SU-DHL-6 (cell line): ENCODE data around the gene PHF24.

ENCODE experiments used
- H2AFZ ChIP-seq: fragments of 200-600 bp; sonication (generic); 2 replicates; pipeline ENCODE4 v1.6.1; 2014; ENCODE audit warnings: low read depth, mild to moderate bottlenecking, moderate library complexity, mixed read lengths, antibody characterized with exemption, low read length; ENCODE audit not compliant: severe bottlenecking
- H3F3A ChIP-seq: fragments of 200-600 bp; shearing (Covaris generic); 2 replicates; pipeline ENCODE4 v1.6.0; 2016; ENCODE audit warnings: antibody characterized with exemption, mild to moderate bottlenecking; ENCODE audit not compliant: insufficient read depth
- H3K27ac ChIP-seq: fragments of 200-600 bp; sonication (generic); 2 replicates; pipeline ENCODE4 v1.5.1; 2016; ENCODE audit warnings: low read depth, mild to moderate bottlenecking, low read length, moderate library complexity, mixed read lengths
- H3K27me3 ChIP-seq: fragments of 200-600 bp; sonication (generic), shearing (Covaris generic); 2 replicates; pipeline ENCODE4 v1.6.0; 2014; ENCODE audit warnings: mild to moderate bottlenecking, low read length
- H3K36me3 ChIP-seq: fragments of 200-600 bp; sonication (generic); 2 replicates; pipeline ENCODE4 v1.6.1; 2014; ENCODE audit warnings: mild to moderate bottlenecking, low read length, mixed read lengths
- H3K4me2 ChIP-seq: fragments of 300-600, 200-600 bp; shearing (Covaris generic), sonication (generic); 2 replicates; pipeline ENCODE4 v1.6.0; 2014; ENCODE audit warnings: low read length, low read depth, mild to moderate bottlenecking; ENCODE audit not compliant: poor library complexity, severe bottlenecking
- H3K4me3 ChIP-seq: fragments of 200-600 bp; sonication (generic); 2 replicates; pipeline ENCODE4 v1.5.1; 2014; ENCODE audit warnings: antibody characterized with exemption, low read length, mild to moderate bottlenecking, mixed read lengths; ENCODE audit not compliant: insufficient read depth, poor library complexity, severe bottlenecking
- H3K79me2 ChIP-seq: fragments of 200-600 bp; sonication (generic); 2 replicates; pipeline ENCODE4 v1.6.1; 2014; ENCODE audit warnings: mild to moderate bottlenecking, low read length, moderate library complexity; ENCODE audit not compliant: insufficient read depth
- H3K9ac ChIP-seq: fragments of 200-600 bp; sonication (generic); 2 replicates; pipeline ENCODE4 v1.7.0; 2014; ENCODE audit warnings: mild to moderate bottlenecking, low read length
- H3K9me2 ChIP-seq: fragments of 200-600 bp; sonication (generic); replicated peaks from 2 replicates; pipeline ENCODE4 v1.6.1; 2014; ENCODE audit warnings: low read length; ENCODE audit not compliant: insufficient read depth
- H3K9me3 ChIP-seq: fragments of 200-600 bp; sonication (generic); 2 replicates; pipeline ENCODE4 v1.6.1; 2014; ENCODE audit warnings: low read length, mixed read lengths; ENCODE audit not compliant: insufficient read depth
- H4K20me1 ChIP-seq: fragments of 200-600 bp; sonication (generic); 2 replicates; pipeline ENCODE4 v1.6.1; 2014; ENCODE audit warnings: low read depth, mild to moderate bottlenecking, antibody characterized with exemption, low read length, moderate library complexity, mixed read lengths
- EZH2phosphoT487 ChIP-seq: fragments of 200-600 bp; sonication (generic), shearing (Covaris generic); conservative IDR thresholded peaks from 2 replicates; pipeline ENCODE4 v1.6.1; 2018; ENCODE audit warnings: mild to moderate bottlenecking, antibody characterized with exemption, low read length, moderate library complexity, mixed read lengths
- TF ChIP-seq, protein P1 (sequence below): fragments of 200-600 bp; sonication (generic); IDR thresholded peaks from one replicate; pipeline ENCODE4 v1.5.1; 2017; ENCODE audit warnings: antibody characterized with exemption, mild to moderate bottlenecking, low read length, moderate library complexity; ENCODE audit not compliant: insufficient read depth, poor library complexity, severe bottlenecking

Gene PHF24

DNA sequence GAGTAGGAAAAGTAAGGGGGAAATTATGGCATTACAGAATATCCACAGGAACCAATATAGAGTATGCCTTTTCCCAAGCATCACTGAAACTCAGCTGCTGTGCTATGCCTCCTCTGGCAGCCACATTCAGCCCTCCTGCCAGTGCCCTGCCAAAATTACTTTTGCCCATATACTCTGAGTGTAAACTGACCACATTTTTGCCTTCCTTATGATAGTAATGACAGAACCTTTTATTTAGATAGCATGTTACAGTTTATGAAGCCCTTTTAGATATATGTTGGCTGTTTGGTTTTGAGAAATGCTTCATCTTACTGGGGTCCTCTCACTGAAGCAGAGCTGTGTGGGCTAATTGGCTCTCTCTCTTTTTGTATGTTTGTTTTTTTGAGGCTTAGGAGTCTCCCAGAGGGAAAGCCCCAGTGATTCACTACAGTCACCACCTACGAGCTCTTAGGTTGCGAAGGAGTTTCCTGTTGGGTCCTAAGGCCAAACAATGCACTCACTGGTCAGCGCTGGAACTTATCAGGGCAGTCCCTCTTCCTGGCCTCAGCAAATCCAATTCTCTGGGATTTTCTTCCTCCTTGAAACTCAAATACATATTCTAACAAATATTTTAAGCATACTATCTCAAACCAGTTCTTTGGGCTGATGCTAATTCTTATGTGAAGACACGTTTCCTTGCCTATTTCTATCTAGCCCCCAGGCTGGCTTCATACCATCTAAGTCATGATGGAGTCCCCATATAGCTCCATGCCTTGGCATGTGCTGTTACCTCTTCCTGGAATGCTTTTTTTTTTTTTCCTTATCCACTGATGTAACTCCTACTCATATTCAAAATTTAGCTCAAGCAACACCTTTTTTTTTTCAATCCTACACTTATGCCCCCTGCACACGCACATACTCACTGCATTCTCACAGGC lies 3.7 kb downstream of the PHF24 start:
- H3F3A ChIP-seq, result no peaks in the 10 kb centered on the region
- no peaks in the 10 kb centered on the region for H4K20me1 ChIP-seq
- no peaks in the 10 kb centered on the region for H3K27me3 ChIP-seq
- H3K4me3 ChIP-seq, result no peak overlapping the region
- no peak overlapping the region for H3K4me2 ChIP-seq
- H3K9me3 ChIP-seq, result no peaks in the 10 kb centered on the region
- H3K9ac ChIP-seq, result no peak overlapping the region
- H2AFZ ChIP-seq, result no peak overlapping the region
- no peaks in the 10 kb centered on the region for H3K36me3 ChIP-seq
- no peak overlapping the region for H3K27ac ChIP-seq
- TF ChIP-seq, protein P1, sequence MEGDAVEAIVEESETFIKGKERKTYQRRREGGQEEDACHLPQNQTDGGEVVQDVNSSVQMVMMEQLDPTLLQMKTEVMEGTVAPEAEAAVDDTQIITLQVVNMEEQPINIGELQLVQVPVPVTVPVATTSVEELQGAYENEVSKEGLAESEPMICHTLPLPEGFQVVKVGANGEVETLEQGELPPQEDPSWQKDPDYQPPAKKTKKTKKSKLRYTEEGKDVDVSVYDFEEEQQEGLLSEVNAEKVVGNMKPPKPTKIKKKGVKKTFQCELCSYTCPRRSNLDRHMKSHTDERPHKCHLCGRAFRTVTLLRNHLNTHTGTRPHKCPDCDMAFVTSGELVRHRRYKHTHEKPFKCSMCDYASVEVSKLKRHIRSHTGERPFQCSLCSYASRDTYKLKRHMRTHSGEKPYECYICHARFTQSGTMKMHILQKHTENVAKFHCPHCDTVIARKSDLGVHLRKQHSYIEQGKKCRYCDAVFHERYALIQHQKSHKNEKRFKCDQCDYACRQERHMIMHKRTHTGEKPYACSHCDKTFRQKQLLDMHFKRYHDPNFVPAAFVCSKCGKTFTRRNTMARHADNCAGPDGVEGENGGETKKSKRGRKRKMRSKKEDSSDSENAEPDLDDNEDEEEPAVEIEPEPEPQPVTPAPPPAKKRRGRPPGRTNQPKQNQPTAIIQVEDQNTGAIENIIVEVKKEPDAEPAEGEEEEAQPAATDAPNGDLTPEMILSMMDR, result no peak
- no peak for TF ChIP-seq EZH2phosphoT487
- H3K9me2 ChIP-seq, result no peaks in the 10 kb centered on the region
- no peaks in the 10 kb centered on the region for H3K79me2 ChIP-seq

DNA sequence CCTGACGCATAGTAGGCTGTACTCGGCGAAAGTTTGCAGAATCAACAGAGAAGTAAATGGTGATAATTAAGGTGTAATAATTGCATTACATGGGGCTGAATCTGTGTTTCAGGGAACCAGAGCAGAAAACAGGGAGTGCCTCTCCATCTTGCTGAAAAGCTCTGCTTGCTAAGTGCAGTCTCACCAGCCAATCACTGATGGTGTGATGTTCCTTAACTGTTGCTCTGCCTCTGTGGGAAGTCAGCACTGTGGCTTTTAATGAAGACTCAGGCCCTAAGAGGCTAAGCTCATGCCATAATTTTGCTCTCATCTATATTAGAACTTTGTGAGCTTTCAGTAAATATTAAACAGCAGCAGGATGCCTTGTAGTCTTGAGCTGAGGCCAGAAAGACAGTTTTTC lies 4.5 kb downstream of the PHF24 start:
- Histone ChIP-seq H3K27ac (no peak overlapping the region), H3K9me3 (no peaks in the 10 kb centered on the region), H3K9me2 (no peaks in the 10 kb centered on the region), H3K79me2 (no peaks in the 10 kb centered on the region), H2AFZ (no peak overlapping the region), H3K4me2 (no peak overlapping the region), H3K9ac (no peak overlapping the region), H3K4me3 (no peak overlapping the region), H4K20me1 (no peaks in the 10 kb centered on the region), H3K36me3 (no peaks in the 10 kb centered on the region), H3F3A (no peaks in the 10 kb centered on the region), H3K27me3 (no peaks in the 10 kb centered on the region)
- TF ChIP-seq EZH2phosphoT487, result no peak
- TF ChIP-seq, protein P1, result no peak

DNA sequence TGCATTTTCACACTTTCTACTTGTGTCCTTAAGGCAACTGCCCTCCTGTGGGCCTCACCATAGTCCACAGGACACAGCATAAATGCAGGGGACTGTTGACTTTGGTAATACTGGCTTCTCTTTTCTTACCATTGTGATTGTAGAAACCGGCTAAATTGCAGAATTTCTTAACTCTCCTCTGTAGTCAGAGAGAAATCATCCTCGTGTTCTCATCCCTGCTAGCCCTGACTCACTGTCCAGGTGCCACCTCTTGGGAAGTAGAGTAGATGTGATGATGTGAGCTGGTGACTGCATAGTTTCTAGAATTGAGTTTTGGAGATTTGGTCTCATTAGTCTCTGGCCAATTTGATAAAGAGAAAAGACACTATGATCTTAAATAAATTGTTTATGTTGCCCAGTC lies 5.5 kb downstream of the PHF24 start:
- Histone ChIP-seq H3K9me2 (no peaks in the 10 kb centered on the region), H4K20me1 (no peaks in the 10 kb centered on the region), H3K9me3 (no peaks in the 10 kb centered on the region), H3K27me3 (no peaks in the 10 kb centered on the region), H2AFZ (no peak overlapping the region), H3K27ac (no peak overlapping the region), H3F3A (no peaks in the 10 kb centered on the region), H3K9ac (no peak overlapping the region), H3K4me2 (no peak overlapping the region), H3K4me3 (no peak overlapping the region), H3K36me3 (no peaks in the 10 kb centered on the region), H3K79me2 (no peaks in the 10 kb centered on the region)
- TF ChIP-seq, protein P1, result no peak
- no peak for TF ChIP-seq EZH2phosphoT487
